H1 (cell line): ENCODE measurements around the gene ARPP19. TPM values are rescaled to one million over a fixed set of nuclear protein-coding genes. Genes with fewer than 3 reads are reported as not detected.

ENCODE experiments used
- CTCF ChIA-PET: fragments of 300-600 bp; sonication (Branson Sonifier 250); formaldehyde crosslinking; loops from one replicate; lab custom pipeline; 2021; ENCODE audit not compliant: partially characterized antibody; lab: Charles Lee
- POLR2A ChIA-PET: fragments of 300-600 bp; sonication (Branson Sonifier 250); formaldehyde crosslinking; loops from one replicate; lab custom pipeline; 2021; ENCODE audit warnings: inconsistent platforms; ENCODE audit not compliant: partially characterized antibody; lab: Charles Lee
- DNase-seq, 2 experiments: peaks; one replicate each; pipeline versions ENCODE4 v3.0.0 to v3.0.0-alpha.2; 2010 to 2022; ENCODE audit warnings: low spot score in 2 of 2, low read depth in 1 of 2, mixed read lengths in 1 of 2
- FAIRE-seq: peaks from 2 replicates; lab custom pipeline; 2011; peaks lifted over from hg19 to GRCh38; lab: Jason Lieb, UNC
- H2AFZ ChIP-seq: 2 replicates; pipeline ENCODE4 v1.8.1; 2012; ENCODE audit warnings: low read length, inconsistent platforms
- H2AK5ac ChIP-seq: 2 replicates; pipeline ENCODE4 v1.6.1; 2013; ENCODE audit warnings: low read depth, low read length
- H2BK120ac ChIP-seq: replicated peaks from 2 replicates; pipeline ENCODE3; 2013; ENCODE audit warnings: low read depth, low read length, inconsistent platforms
- H2BK12ac ChIP-seq: 2 replicates; pipeline ENCODE4 v1.6.1; 2013; ENCODE audit warnings: low read depth, low read length
- H2BK15ac ChIP-seq: 2 replicates; pipeline ENCODE4 v1.6.1; 2013; ENCODE audit warnings: low read length
- H2BK20ac ChIP-seq: 2 replicates; pipeline ENCODE4 v1.6.1; 2013; ENCODE audit warnings: low read length
- H2BK5ac ChIP-seq: 2 replicates; pipeline ENCODE4 v1.6.1; 2013; ENCODE audit warnings: low read depth, low read length
- H3K14ac ChIP-seq: 2 replicates; pipeline ENCODE4 v1.6.1; 2013; ENCODE audit warnings: inconsistent platforms; ENCODE audit not compliant: insufficient read length
- H3K18ac ChIP-seq: 2 replicates; pipeline ENCODE4 v1.6.1; 2013; ENCODE audit warnings: low read length; ENCODE audit errors: extremely low read depth
- H3K23ac ChIP-seq: 2 replicates; pipeline ENCODE4 v1.6.1; 2013; ENCODE audit warnings: inconsistent platforms; ENCODE audit not compliant: insufficient read length
- H3K23me2 ChIP-seq: 2 replicates; pipeline ENCODE4 v1.6.1; 2013; ENCODE audit warnings: low read depth, low read length
- H3K27ac ChIP-seq: 2 replicates; pipeline ENCODE4 v1.6.1; 2011; ENCODE audit warnings: low read depth, low read length, inconsistent platforms
- H3K27me3 ChIP-seq, 4 experiments: replicated peaks in 1 of 4; 1 replicate in 1 of 4; 2 replicates in 3 of 4; pipeline versions ENCODE4 v1.6.1 to v1.8.1; 2011 to 2013; ENCODE audit warnings: low read length in 3 of 4, mild to moderate bottlenecking in 3 of 4, inconsistent platforms in 2 of 4, mixed read lengths in 2 of 4, moderate library complexity in 1 of 4; ENCODE audit not compliant: control insufficient read depth in 3 of 4, insufficient read depth in 3 of 4; ENCODE audit errors: extremely low read depth in 1 of 4
- H3K36me3 ChIP-seq, 4 experiments: 2 replicates each; pipeline versions ENCODE4 v1.6.1 to v1.8.1; 2011 to 2013; ENCODE audit warnings: mild to moderate bottlenecking in 4 of 4, low read length in 3 of 4, moderate library complexity in 2 of 4, control low read depth in 1 of 4, inconsistent platforms in 1 of 4; ENCODE audit not compliant: insufficient read depth in 4 of 4, control insufficient read depth in 2 of 4
- H3K4ac ChIP-seq: replicated peaks from 2 replicates; pipeline ENCODE3; 2013; ENCODE audit warnings: low read length, low read depth, mixed read lengths, inconsistent platforms; ENCODE audit not compliant: insufficient read length
- H3K4me1 ChIP-seq, 4 experiments: replicated peaks in 1 of 4; 1 replicate in 1 of 4; 2 replicates in 3 of 4; pipeline versions ENCODE4 v1.6.1 to v1.8.1; 2011 to 2013; ENCODE audit warnings: low read length in 3 of 4, inconsistent platforms in 2 of 4, mixed read lengths in 1 of 4; ENCODE audit not compliant: insufficient read depth in 4 of 4, control insufficient read depth in 3 of 4
- H3K4me2 ChIP-seq, 2 experiments: 2 replicates each; pipeline versions ENCODE4 v1.6.1 to v1.8.1; 2011 to 2013; ENCODE audit warnings: low read depth in 2 of 2, low read length in 2 of 2, control low read depth in 1 of 2, inconsistent platforms in 1 of 2, mild to moderate bottlenecking in 1 of 2; ENCODE audit not compliant: insufficient read depth in 1 of 2
- H3K4me3 ChIP-seq, 4 experiments: fragments of 200-600, 300-600 bp in 1 of 4; sonication (generic), shearing (Covaris generic), sonication (Bioruptor Twin) in 1 of 4; 2 replicates each; pipeline versions ENCODE4 v1.5.1 to v1.8.1; 2011 to 2016; ENCODE audit warnings: low read length in 4 of 4, low read depth in 3 of 4, control low read depth in 2 of 4, inconsistent platforms in 2 of 4, mild to moderate bottlenecking in 2 of 4, mixed read lengths in 1 of 4, moderate library complexity in 1 of 4; ENCODE audit not compliant: insufficient read depth in 2 of 4; ENCODE audit errors: extremely low read depth in 1 of 4
- H3K56ac ChIP-seq: replicated peaks from 2 replicates; pipeline ENCODE3; 2013; ENCODE audit warnings: low read depth, mild to moderate bottlenecking, mixed read lengths, low read length, inconsistent platforms; ENCODE audit not compliant: insufficient read length
- H3K79me1 ChIP-seq: 2 replicates; pipeline ENCODE4 v1.6.1; 2013; ENCODE audit warnings: low read depth, low read length, control low read depth
- H3K79me2 ChIP-seq, 2 experiments: 2 replicates each; pipeline versions ENCODE4 v1.6.1 to v1.8.1; 2012 to 2013; ENCODE audit warnings: low read length in 2 of 2, mild to moderate bottlenecking in 2 of 2, inconsistent platforms in 1 of 2; ENCODE audit not compliant: insufficient read depth in 2 of 2, control insufficient read depth in 1 of 2
- H3K9ac ChIP-seq, 4 experiments: replicated peaks in 1 of 4; 1 replicate in 1 of 4; 2 replicates in 3 of 4; pipeline versions ENCODE4 v1.6.1 to v1.8.1; 2011 to 2013; ENCODE audit warnings: low read depth in 3 of 4, low read length in 3 of 4, control low read depth in 2 of 4, mild to moderate bottlenecking in 2 of 4, moderate library complexity in 2 of 4, inconsistent platforms in 1 of 4; ENCODE audit errors: extremely low read depth in 1 of 4
- H3K9me3 ChIP-seq, 2 experiments: 2 replicates each; pipeline versions ENCODE4 v1.6.1 to v1.8.1; 2012 to 2013; ENCODE audit warnings: mild to moderate bottlenecking in 2 of 2, moderate library complexity in 2 of 2, control low read depth in 1 of 2, inconsistent platforms in 1 of 2, low read depth in 1 of 2, low read length in 1 of 2, mixed read lengths in 1 of 2; ENCODE audit not compliant: insufficient read depth in 2 of 2
- H4K20me1 ChIP-seq, 2 experiments: replicated peaks in 1 of 2; 2 replicates each; pipeline versions ENCODE3 to v1.8.1; 2011 to 2013; ENCODE audit warnings: inconsistent platforms in 2 of 2, low read length in 2 of 2, mild to moderate bottlenecking in 1 of 2; ENCODE audit not compliant: insufficient read depth in 2 of 2, control insufficient read depth in 1 of 2
- H4K5ac ChIP-seq: 2 replicates; pipeline ENCODE4 v1.6.1; 2013; ENCODE audit warnings: low read length, low read depth, mixed read lengths, inconsistent platforms; ENCODE audit not compliant: insufficient read length
- H4K8ac ChIP-seq: 2 replicates; pipeline ENCODE4 v1.8.0; 2013; ENCODE audit warnings: mild to moderate bottlenecking, moderate library complexity, low read length, inconsistent platforms; ENCODE audit not compliant: insufficient read depth; ENCODE audit errors: extremely low read depth
- H4K91ac ChIP-seq: replicated peaks from 2 replicates; pipeline ENCODE3; 2013; ENCODE audit warnings: low read length, mixed read lengths, inconsistent platforms; ENCODE audit not compliant: insufficient read length
- BACH1 ChIP-seq: IDR thresholded peaks from 2 replicates; pipeline ENCODE4 v1.6.1; 2012; ENCODE audit warnings: low read length, improper control_type of control experiment
- BRCA1 ChIP-seq: IDR thresholded peaks from 2 replicates; pipeline ENCODE4 v1.6.1; 2012; ENCODE audit warnings: low read depth, low read length, improper control_type of control experiment
- CHD1 ChIP-seq: IDR thresholded peaks from 2 replicates; pipeline ENCODE4 v1.6.1; 2012; ENCODE audit warnings: low read depth, low read length, improper control_type of control experiment
- CTBP2 ChIP-seq: IDR thresholded peaks from 2 replicates; pipeline ENCODE4 v1.7.0; 2011; ENCODE audit warnings: borderline replicate concordance, mild to moderate bottlenecking, moderate library complexity, mixed read lengths, low read length; ENCODE audit not compliant: insufficient read depth, insufficient read length
- GTF2F1 ChIP-seq: IDR thresholded peaks from 2 replicates; pipeline ENCODE4 v1.6.1; 2012; ENCODE audit warnings: low read depth, low read length, improper control_type of control experiment, borderline replicate concordance
- RAD21 ChIP-seq, 2 experiments: IDR thresholded peaks in 1 of 2; conservative IDR thresholded peaks in 1 of 2; 2 replicates each; pipeline ENCODE4 v1.6.1; 2011; ENCODE audit warnings: low read depth in 2 of 2, low read length in 2 of 2, improper control_type of control experiment in 1 of 2, inconsistent platforms in 1 of 2, mild to moderate bottlenecking in 1 of 2, moderate library complexity in 1 of 2
- SIRT6 ChIP-seq: IDR thresholded peaks from one replicate; pipeline ENCODE4 v1.7.1; 2012; ENCODE audit warnings: low read length, inconsistent platforms
- SP1 ChIP-seq: IDR thresholded peaks from 2 replicates; pipeline ENCODE4 v1.6.1; 2011; ENCODE audit warnings: low read depth, low read length
- SUZ12 ChIP-seq: fragments of 200-600 bp; sonication (generic); IDR thresholded peaks from 2 replicates; pipeline ENCODE4 v1.6.1; 2012; ENCODE audit warnings: mild to moderate bottlenecking, inconsistent platforms, low read length, moderate library complexity, mixed read lengths
- TEAD4 ChIP-seq: IDR thresholded peaks from 2 replicates; pipeline ENCODE4 v1.6.1; 2012; ENCODE audit warnings: low read depth, low read length, inconsistent platforms, mixed read lengths
- ZNF274 ChIP-seq: IDR thresholded peaks from 2 replicates; pipeline ENCODE4 v1.7.0; 2012; ENCODE audit warnings: low read length, borderline replicate concordance; ENCODE audit errors: extremely low read depth
- WGBS, 2 experiments: shearing (Covaris generic) in 1 of 2; methylation state at CpG; one replicate each; pipeline versions ENCODE4 v1.1.6 to v1.1.7; 2013 to 2015; ENCODE audit warnings: low lambda C conversion rate in 2 of 2, mixed read lengths in 2 of 2, inconsistent platforms in 1 of 2, low coverage in 1 of 2, missing lambda C conversion rate in 1 of 2; ENCODE audit not compliant: insufficient replicate concordance in 2 of 2, insufficient coverage in 1 of 2, insufficient read length in 1 of 2; ENCODE audit errors: extremely low coverage in 1 of 2, missing lambda C conversion rate in 1 of 2; 5-methylcytosine and 5-hydroxymethylcytosine counted together
- polyA plus RNA-seq, 7 experiments: library from polyadenylated mRNA; depleted of rRNA in 3 of 7; stranded (reverse) in 5 of 7; unstranded in 2 of 7; fragments of >200 nt in 5 of 7; fragments of 200-250 nt in 2 of 7; gene quantifications; 1 replicate in 5 of 7; 2 replicates in 1 of 7; 4 replicates in 1 of 7; pipeline versions ENCODE4 v1.2.1 to v1.2.3, GENCODE V29; 2011 to 2013; ENCODE audit warnings: missing spikeins in 2 of 7, mixed read lengths in 2 of 7
- total RNA-seq: library from RNA; stranded (reverse); fragmentation: NEBNext Ultra II Directional; extraction: Animal tissue kit (Norgen Biotek cat#: 25700); gene quantifications from 2 replicates; pipeline ENCODE4 v1.2.1, GENCODE V29; 2021

Gene ARPP19
- total and polyA plus RNA-seq, 2 of the 8 experiments (the other 6 are each of a cell fraction or from before 2014, with no cell fraction given), result 81.9 to 274 TPM

DNA sequence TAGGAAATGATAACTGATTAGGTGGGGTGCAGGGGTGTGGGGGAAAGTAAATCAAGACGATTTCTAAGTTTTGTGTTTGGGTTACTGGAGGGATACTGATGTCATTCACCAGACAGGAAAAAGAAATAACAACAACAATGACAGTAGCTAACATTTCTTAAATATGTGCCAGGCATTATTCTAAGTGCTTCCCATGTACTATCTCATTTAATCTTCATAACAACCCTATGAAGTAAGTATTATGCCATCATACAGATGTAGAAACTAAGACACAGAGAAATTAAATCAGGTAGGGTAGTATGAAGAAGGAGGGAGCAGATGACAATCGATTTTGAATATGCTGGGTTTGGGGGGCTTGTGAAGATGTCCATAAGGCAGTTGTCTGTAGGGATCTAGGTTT, 53.5 kb downstream of the ARPP19 start:
- 82% methylated on average over 2 of the region's 2 CpGs; no CpG with 5 or more reads in 1 of the 2 experiments for WGBS, 2 experiments
- Histone ChIP-seq H3K79me2 (peaks cover 3 to 17% of the 10 kb centered on the region in 2 experiments; a peak in 3 of 4 replicates), H3K27me3 (no peaks in the 10 kb centered on the region)

More for the DNA sequence above, 53.5 kb downstream of the ARPP19 start:
- no peak overlapping the region for H3K56ac ChIP-seq
- no peak overlapping the region for H3K4me2 ChIP-seq
- no peak overlapping the region for H3K18ac ChIP-seq
- no peak overlapping the region for H2BK5ac ChIP-seq
- ChIA-PET CTCF (interaction anchor here (0.9 to 1.4 kb wide), 3 partner anchors 19 to 298 kb away, joined by 3 read pairs; no protein-coding TSS in a partner anchor), POLR2A (no interaction called here)
- 0 out of 7 replicates have a peak, but pooled peaks cover 0 to 4% (median 0%) of the 10 kb centered on the region in 4 experiments for H3K4me1 ChIP-seq
- no peak overlapping the region for H2AK5ac ChIP-seq
- no peak overlapping the region for H4K5ac ChIP-seq
- no peak overlapping the region for H3K9ac ChIP-seq
- no peaks in the 10 kb centered on the region for H3K9me3 ChIP-seq
- H3K4ac ChIP-seq, result no peak overlapping the region
- DNase-seq (no peak), FAIRE-seq (no peak)
- no peak overlapping the region for H3K23ac ChIP-seq
- H3K27ac ChIP-seq, result no peak overlapping the region
- no peak overlapping the region for H3K14ac ChIP-seq
- H2BK20ac ChIP-seq, result no peak overlapping the region
- H2BK12ac ChIP-seq, result no peak overlapping the region
- H3K4me3 ChIP-seq, result no peak overlapping the region
- TF ChIP-seq BACH1 (no peak), SIRT6 (no peak), RAD21 (IDR thresholded peaks at IDR 0.05 in 1 of 2, conservative IDR thresholded peaks at IDR 0.05 in 1 of 2; ENCODE audit: low read depth in 2 of 2, low read length in 2 of 2) (no peak), ZNF274 (no peak), BRCA1 (no peak), CHD1 (no peak), SUZ12 (no peak), SP1 (no peak), CTBP2 (no peak), GTF2F1 (no peak), TEAD4 (no peak)
- no peaks in the 10 kb centered on the region for H3K23me2 ChIP-seq
- no peaks in the 10 kb centered on the region for H4K20me1 ChIP-seq
- H4K91ac ChIP-seq, result no peak overlapping the region
- H3K36me3 ChIP-seq, result no peaks in the 10 kb centered on the region
- no peak overlapping the region for H2BK120ac ChIP-seq
- H4K8ac ChIP-seq, result no peak overlapping the region
- H2AFZ ChIP-seq, result no peak overlapping the region
- no peaks in the 10 kb centered on the region; the same call in 1 of the 2 replicates for H3K79me1 ChIP-seq
- H2BK15ac ChIP-seq, result no peak overlapping the region
